ENCODE results near the gene TYR. TPM values are rescaled to one million over a fixed set of nuclear protein-coding genes. Genes with fewer than 3 reads are reported as not detected.
A peak's percentile ranks its signal among the peaks of the same experiment; 100 is the strongest.

Gene TYR
- not detected in 2 replicates for total RNA-seq (2014; rRNA removed; shearing (Covaris generic))

GRCh38 chr11:89177691-89178231 is at the start of gene TYR:
TSS of gene TYR (plus strand) at chr11:89177875. CDS start at chr11:89177954, 79 bp downstream.
- Histone ChIP-seq H3K36me3 (no peaks in the 10 kb centered on the region), H3K4me3 (no peak within 1 kb of the TSS), H3K27ac (no peak within 1 kb of the TSS), H3K27me3 (no peaks in the 10 kb centered on the region), H3K4me1 (no peaks in the 10 kb centered on the region), H3K9me3 (replicated peaks) (no peaks in the 10 kb centered on the region)
- DNase-seq, result no peak

GRCh38 chr11:89136606-89137005 is 41.1 kb upstream of the TYR start:
- Histone ChIP-seq H3K9me3 (replicated peaks) (no peaks in the 10 kb centered on the region), H3K4me1 (no peaks in the 10 kb centered on the region), H3K4me3 (no peak overlapping the region), H3K36me3 (no peaks in the 10 kb centered on the region), H3K27me3 (no peaks in the 10 kb centered on the region), H3K27ac (no peak overlapping the region)
- no peak for DNase-seq

- Histone ChIP-seq H3K4me3 (no peak overlapping the region), H3K9me3 (replicated peaks) (no peaks in the 10 kb centered on the region), H3K27me3 (no peaks in the 10 kb centered on the region), H3K27ac (no peak overlapping the region), H3K4me1 (no peaks in the 10 kb centered on the region), H3K36me3 (no peaks in the 10 kb centered on the region)
- DNase-seq, result no peak
Observed at GRCh38 chr11:89147229-89147628, 30.4 kb upstream of the TYR start.

GRCh38 chr11:89159974-89160373 is 17.7 kb upstream of the TYR start:
- Histone ChIP-seq H3K4me3 (no peak overlapping the region), H3K36me3 (no peaks in the 10 kb centered on the region), H3K27me3 (no peaks in the 10 kb centered on the region), H3K27ac (no peak overlapping the region), H3K4me1 (no peaks in the 10 kb centered on the region), H3K9me3 (replicated peaks) (no peaks in the 10 kb centered on the region)
- no peak for DNase-seq

GRCh38 chr11:89161949-89162348 is 15.7 kb upstream of the TYR start:
- Histone ChIP-seq H3K27ac (no peak overlapping the region), H3K9me3 (replicated peaks) (no peaks in the 10 kb centered on the region), H3K27me3 (no peaks in the 10 kb centered on the region), H3K4me3 (no peak overlapping the region), H3K4me1 (no peaks in the 10 kb centered on the region), H3K36me3 (no peaks in the 10 kb centered on the region)
- DNase-seq, result no peak

- no peak overlapping the region for H3K4me3 ChIP-seq
- no peaks in the 10 kb centered on the region for H3K9me3 ChIP-seq (replicated peaks)
- H3K27ac ChIP-seq, result no peak overlapping the region
- no peaks in the 10 kb centered on the region for H3K27me3 ChIP-seq
- H3K4me1 ChIP-seq, result peaks cover 7% of the 10 kb centered on the region
- DNase-seq, result no peak
- no peaks in the 10 kb centered on the region for H3K36me3 ChIP-seq
Observed at GRCh38 chr11:89163686-89164085, 14.0 kb upstream of the TYR start.

- H3K4me3 ChIP-seq, result no peak overlapping the region
- peak; percentile 2 to 38 for DNase-seq
- H3K27me3 ChIP-seq, result no peaks in the 10 kb centered on the region
- no peaks in the 10 kb centered on the region for H3K36me3 ChIP-seq
- H3K9me3 ChIP-seq (replicated peaks), result no peaks in the 10 kb centered on the region
- peaks cover 9% of the 10 kb centered on the region for H3K4me1 ChIP-seq
- no peak overlapping the region for H3K27ac ChIP-seq
Observed at GRCh38 chr11:89168396-89168795, 9.3 kb upstream of the TYR start.

- H3K4me1 ChIP-seq, result no peaks in the 10 kb centered on the region
- no peak for DNase-seq
- H3K36me3 ChIP-seq, result no peaks in the 10 kb centered on the region
- no peak overlapping the region for H3K27ac ChIP-seq
- H3K4me3 ChIP-seq, result no peak overlapping the region
- no peaks in the 10 kb centered on the region for H3K27me3 ChIP-seq
- H3K9me3 ChIP-seq (replicated peaks), result no peaks in the 10 kb centered on the region
Observed at GRCh38 chr11:89175796-89176195, 1.9 kb upstream of the TYR start.

GRCh38 chr11:89176938-89177337 is 737 bp upstream of the TYR start:
- H3K27ac ChIP-seq, result no peak overlapping the region
- H3K9me3 ChIP-seq (replicated peaks), result no peaks in the 10 kb centered on the region
- H3K4me3 ChIP-seq, result no peak overlapping the region
- H3K4me1 ChIP-seq, result no peaks in the 10 kb centered on the region
- no peaks in the 10 kb centered on the region for H3K27me3 ChIP-seq
- no peaks in the 10 kb centered on the region for H3K36me3 ChIP-seq
- no peak for DNase-seq

- Histone ChIP-seq H3K27ac (no peak overlapping the region), H3K9me3 (replicated peaks) (no peaks in the 10 kb centered on the region), H3K4me3 (no peak overlapping the region), H3K4me1 (no peaks in the 10 kb centered on the region), H3K27me3 (no peaks in the 10 kb centered on the region), H3K36me3 (no peaks in the 10 kb centered on the region)
- no peak for DNase-seq
Observed at GRCh38 chr11:89181111-89181510, 3.4 kb downstream of the TYR start.

- Histone ChIP-seq H3K9me3 (replicated peaks) (no peaks in the 10 kb centered on the region), H3K4me3 (no peak overlapping the region), H3K4me1 (no peaks in the 10 kb centered on the region), H3K36me3 (no peaks in the 10 kb centered on the region), H3K27ac (no peak overlapping the region), H3K27me3 (no peaks in the 10 kb centered on the region)
- no peak for DNase-seq
Observed at GRCh38 chr11:89182773-89183518, 5.3 kb downstream of the TYR start.

GRCh38 chr11:89184021-89184420 is 6.3 kb downstream of the TYR start:
- H3K27me3 ChIP-seq, result no peaks in the 10 kb centered on the region
- no peak overlapping the region for H3K27ac ChIP-seq
- H3K36me3 ChIP-seq, result no peaks in the 10 kb centered on the region
- no peaks in the 10 kb centered on the region for H3K9me3 ChIP-seq (replicated peaks)
- H3K4me3 ChIP-seq, result no peak overlapping the region
- no peak for DNase-seq
- H3K4me1 ChIP-seq, result no peaks in the 10 kb centered on the region

- Histone ChIP-seq H3K9me3 (replicated peaks) (no peaks in the 10 kb centered on the region), H3K36me3 (no peaks in the 10 kb centered on the region), H3K4me1 (no peaks in the 10 kb centered on the region), H3K27me3 (no peaks in the 10 kb centered on the region), H3K27ac (no peak overlapping the region), H3K4me3 (no peak overlapping the region)
- DNase-seq, result no peak
Observed at GRCh38 chr11:89189776-89190175, 12.1 kb downstream of the TYR start.

GRCh38 chr11:89201138-89201537 is 23.5 kb downstream of the TYR start:
- H3K27me3 ChIP-seq, result no peaks in the 10 kb centered on the region
- no peaks in the 10 kb centered on the region for H3K9me3 ChIP-seq (replicated peaks)
- no peak for DNase-seq

GRCh38 chr11:89203814-89204213 is 26.1 kb downstream of the TYR start:
- Histone ChIP-seq H3K4me1 (no peaks in the 10 kb centered on the region), H3K36me3 (no peaks in the 10 kb centered on the region), H3K27me3 (no peaks in the 10 kb centered on the region), H3K9me3 (replicated peaks) (no peaks in the 10 kb centered on the region), H3K27ac (no peak overlapping the region), H3K4me3 (no peak overlapping the region)
- DNase-seq, result no peak

More at GRCh38 chr11:89201138-89201537, 23.5 kb downstream of the TYR start:
- H3K4me3 ChIP-seq, result no peak overlapping the region
- H3K27ac ChIP-seq, result no peak overlapping the region
- H3K36me3 ChIP-seq, result no peaks in the 10 kb centered on the region
- H3K4me1 ChIP-seq, result no peaks in the 10 kb centered on the region

GRCh38 chr11:89205378-89205777 is 27.7 kb downstream of the TYR start:
- no peak overlapping the region for H3K4me3 ChIP-seq
- DNase-seq, result no peak
- H3K9me3 ChIP-seq (replicated peaks), result no peaks in the 10 kb centered on the region
- no peak overlapping the region for H3K27ac ChIP-seq
- no peaks in the 10 kb centered on the region for H3K36me3 ChIP-seq
- H3K27me3 ChIP-seq, result no peaks in the 10 kb centered on the region
- H3K4me1 ChIP-seq, result no peaks in the 10 kb centered on the region

All from SJCRH30 (cell line).